Cardiac muscle cell (in vitro differentiated cells and primary cell): Measurements from ENCODE around the gene USP7. TPM values are rescaled to one million over a fixed set of nuclear protein-coding genes. Genes with fewer than 3 reads are reported as not detected.

Source experiments
- DNase-seq, 2 donors: peaks; one replicate each; pipeline versions ENCODE4 v3.0.0 to v3.0.0-alpha.2; 2010 to 2017; ENCODE audit warnings: low read depth in 1 of 2, low spot score in 1 of 2
- H3K27ac ChIP-seq: fragments of 200-600 bp; sonication (generic); 2 replicates; pipeline ENCODE4 v1.5.1; 2016
- H3K27me3 ChIP-seq: fragments of 200-600 bp; sonication (generic); 2 replicates; pipeline ENCODE4 v1.6.0; 2016; ENCODE audit warnings: control low read depth
- H3K36me3 ChIP-seq: fragments of 200-600 bp; sonication (generic); 2 replicates; pipeline ENCODE4 v1.5.1; 2016; ENCODE audit warnings: control low read depth
- H3K4me1 ChIP-seq: fragments of 200-600 bp; sonication (generic); 2 replicates; pipeline ENCODE4 v1.8.1; 2017; ENCODE audit warnings: low read depth, mild to moderate bottlenecking, mixed run types
- H3K4me3 ChIP-seq: fragments of 200-600 bp; sonication (generic); 2 replicates; pipeline ENCODE4 v1.5.1; 2016; ENCODE audit warnings: mild to moderate bottlenecking
- H3K9me3 ChIP-seq: fragments of 200-600 bp; sonication (generic); 2 replicates; pipeline ENCODE4 v1.5.1; 2017; ENCODE audit warnings: low read depth, mild to moderate bottlenecking, control low read depth
- CTCF ChIP-seq: IDR thresholded peaks from 2 replicates; pipeline ENCODE4 v1.5.1; 2012; ENCODE audit warnings: low read depth, mild to moderate bottlenecking, low read length
- polyA plus RNA-seq: library from polyadenylated mRNA; unstranded; fragments of >200 nt; fragmentation: Nextera tagmentation; extraction: Ambion mirVana; gene quantifications from 2 replicates; pipeline ENCODE4 v1.2.1, GENCODE V29; 2016
- total RNA-seq: library from RNA; depleted of rRNA; stranded (reverse); fragments of >200 nt; gene quantifications from 2 replicates; pipeline ENCODE4 v1.2.3, GENCODE V29; 2016

Gene USP7
- total and polyA plus RNA-seq, 2 experiments from 2014 or later, result 45.1 to 77.0 TPM

- Histone ChIP-seq H3K27me3 (no peaks in the 10 kb centered on the region), H3K27ac (no peak overlapping the region), H3K4me1 (peaks cover 49% of the 10 kb centered on the region), H3K9me3 (no peaks in the 10 kb centered on the region), H3K4me3 (no peak overlapping the region), H3K36me3 (no peaks in the 10 kb centered on the region)
- TF ChIP-seq CTCF, result no peak
- DNase-seq, result no peak
Measured at GRCh38 chr16:8956265-8957062, 7.2 kb downstream of the USP7 start.

- Histone ChIP-seq H3K27me3 (no peaks in the 10 kb centered on the region), H3K9me3 (no peaks in the 10 kb centered on the region), H3K36me3 (no peaks in the 10 kb centered on the region), H3K4me1 (peaks cover 51% of the 10 kb centered on the region), H3K27ac (no peak overlapping the region), H3K4me3 (no peak overlapping the region)
- no peak for TF ChIP-seq CTCF
- DNase-seq, result no peak
Measured at GRCh38 chr16:8955828-8956227, 7.9 kb downstream of the USP7 start.

- Histone ChIP-seq H3K36me3 (no peaks in the 10 kb centered on the region), H3K4me3 (no peak overlapping the region), H3K4me1 (peaks cover 43% of the 10 kb centered on the region), H3K27ac (no peak overlapping the region), H3K9me3 (no peaks in the 10 kb centered on the region), H3K27me3 (no peaks in the 10 kb centered on the region)
- TF ChIP-seq CTCF, result no peak
- no peak for DNase-seq
Measured at GRCh38 chr16:8953064-8953463, 10.6 kb downstream of the USP7 start.

GRCh38 chr16:8952281-8952751 lies 11.4 kb downstream of the USP7 start:
- Histone ChIP-seq H3K36me3 (no peaks in the 10 kb centered on the region), H3K4me3 (no peak overlapping the region), H3K9me3 (no peaks in the 10 kb centered on the region), H3K27ac (no peak overlapping the region), H3K27me3 (no peaks in the 10 kb centered on the region), H3K4me1 (peaks cover 40% of the 10 kb centered on the region)
- DNase-seq, result no peak
- TF ChIP-seq CTCF, result no peak

GRCh38 chr16:8951447-8952280 lies 12.0 kb downstream of the USP7 start:
- no peaks in the 10 kb centered on the region for H3K9me3 ChIP-seq
- no peaks in the 10 kb centered on the region for H3K27me3 ChIP-seq
- no peak for TF ChIP-seq CTCF
- H3K4me3 ChIP-seq, result no peak overlapping the region
- DNase-seq, result no peak
- no peak overlapping the region for H3K27ac ChIP-seq
- peaks cover 40% of the 10 kb centered on the region for H3K4me1 ChIP-seq
- H3K36me3 ChIP-seq, result no peaks in the 10 kb centered on the region
